Spinal cord (tissue), 10 donors: ENCODE measurements around the gene CCDC92. TPM values are rescaled to one million over a fixed set of nuclear protein-coding genes. Genes with fewer than 3 reads are reported as not detected.
A peak's percentile ranks its signal among the peaks of the same experiment; 100 is the strongest.

Experiments used
- DNase-seq, 6 donors: peaks; one replicate each; pipeline versions ENCODE4 v3.0.0 to v3.0.0-alpha.2; 2013 to 2015; ENCODE audit warnings: low spot score in 6 of 6, low read depth in 4 of 6
- H3K27ac ChIP-seq: one replicate; pipeline ENCODE4 v1.5.1; 2013; ENCODE audit warnings: low read depth, low read length, control low read depth
- H3K27me3 ChIP-seq: one replicate; pipeline ENCODE4 v1.6.1; 2013; ENCODE audit warnings: low read length; ENCODE audit not compliant: control insufficient read depth, insufficient read depth
- H3K36me3 ChIP-seq: one replicate; pipeline ENCODE4 v1.6.1; 2013; ENCODE audit warnings: low read length; ENCODE audit not compliant: control insufficient read depth, insufficient read depth
- H3K4me1 ChIP-seq: one replicate; pipeline ENCODE4 v1.6.1; 2013; ENCODE audit warnings: low read length; ENCODE audit not compliant: control insufficient read depth, insufficient read depth
- H3K4me3 ChIP-seq: one replicate; pipeline ENCODE4 v1.5.1; 2013; ENCODE audit warnings: low read depth, low read length, control low read depth
- H3K9me3 ChIP-seq: one replicate; pipeline ENCODE4 v1.6.1; 2013; ENCODE audit warnings: low read length; ENCODE audit not compliant: control insufficient read depth, insufficient read depth
- WGBS: methylation state at CpG from one replicate; pipeline ENCODE4 v1.1.5; 2013; ENCODE audit warnings: missing lambda C conversion rate; ENCODE audit not compliant: insufficient coverage; 5-methylcytosine and 5-hydroxymethylcytosine counted together
- polyA plus RNA-seq, 2 donors: library from polyadenylated mRNA; unstranded; fragments of 120-200 nt; gene quantifications; one replicate each; pipeline ENCODE4 v1.2.1, GENCODE V29; 2013; ENCODE audit not compliant: insufficient read length in 2 of 2
- small RNA-seq: library from RNA; depleted of rRNA; stranded (forward); fragments of <200 nt; gene quantifications from one replicate; pipeline ENCODE3, GENCODE V24; 2014; ENCODE audit warnings: low replicate concordance
- total RNA-seq, 2 donors: library from RNA; depleted of rRNA in 1 of 2; stranded (reverse); fragments of 120-200 nt in 1 of 2; fragments of >200 nt in 1 of 2; gene quantifications; one replicate each; pipeline versions ENCODE4 v1.2.3 to v1.2.4, GENCODE V29; 2013 to 2014
- donor health status: healthy.

CCDC92 gene
- total and polyA plus RNA-seq, 4 donors: 21.7 to 109 (median 65.5) TPM

DNA sequence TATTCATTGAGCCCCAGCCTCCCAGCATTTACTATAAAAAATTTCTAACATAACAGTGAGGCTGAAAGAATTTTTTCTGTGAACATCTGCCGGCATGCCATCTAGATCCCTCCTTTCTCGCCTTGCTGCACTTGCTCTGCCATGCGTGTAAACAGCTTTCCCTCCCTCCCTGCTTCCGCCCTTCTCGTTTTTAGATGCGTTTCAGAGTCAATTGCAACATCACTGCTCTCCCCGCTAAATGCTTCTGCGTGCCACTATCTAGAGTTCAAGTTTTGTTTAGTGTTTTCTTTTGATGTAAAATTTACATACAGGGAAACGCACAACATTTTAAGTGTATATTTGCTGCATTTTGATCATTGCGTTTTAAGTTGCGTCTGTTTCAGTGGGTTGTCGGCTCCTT, 83.6 kb downstream of the CCDC92 start:
- Histone ChIP-seq H3K27me3 (no peaks in the 10 kb centered on the region), H3K9me3 (no peaks in the 10 kb centered on the region), H3K4me3 (no peak overlapping the region), H3K27ac (no peak overlapping the region), H3K4me1 (no peaks in the 10 kb centered on the region), H3K36me3 (peaks cover 3% of the 10 kb centered on the region)
- 62% methylated on average over 7 of the region's 12 CpGs for WGBS
- peak in 1 of 6 donors; percentile 66 for DNase-seq

GRCh38 chr12:123886931-123887582, 85.6 kb downstream of the CCDC92 start:
- H3K9me3 ChIP-seq: no peaks in the 10 kb centered on the region
- WGBS: 71% methylated on average over 16 of the region's 22 CpGs
- no peaks in the 10 kb centered on the region for H3K27me3 ChIP-seq
- H3K27ac ChIP-seq: no peak overlapping the region
- no peak for DNase-seq
- H3K4me1 ChIP-seq: no peaks in the 10 kb centered on the region
- no peak overlapping the region for H3K4me3 ChIP-seq
- peaks cover 3% of the 10 kb centered on the region for H3K36me3 ChIP-seq

DNA sequence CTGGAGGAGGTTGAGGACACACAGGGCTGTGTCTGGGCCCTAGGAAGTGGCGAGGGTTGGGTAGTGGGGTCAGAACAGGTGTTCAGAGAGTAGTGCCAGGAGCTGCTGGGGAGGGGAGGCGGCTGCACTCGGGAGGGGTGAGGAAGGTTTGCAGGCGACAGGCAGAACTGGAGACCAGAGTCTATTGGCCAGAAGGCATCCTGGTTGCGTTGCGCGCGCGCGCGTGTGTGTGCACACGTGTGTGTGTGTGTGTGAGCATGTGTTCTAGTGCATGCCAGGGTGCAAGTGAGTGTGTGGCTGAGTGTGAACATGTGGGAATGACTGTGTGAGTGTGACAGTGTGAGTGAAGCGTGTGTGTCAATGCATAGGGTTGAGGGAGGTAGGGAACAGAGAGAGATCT, 86.4 kb downstream of the CCDC92 start:
- 90% methylated on average over 13 of the region's 13 CpGs for WGBS

More for the DNA sequence above, 86.4 kb downstream of the CCDC92 start:
- Histone ChIP-seq H3K27ac (no peak overlapping the region), H3K4me3 (no peak overlapping the region), H3K36me3 (peaks cover 3% of the 10 kb centered on the region), H3K9me3 (no peaks in the 10 kb centered on the region), H3K4me1 (no peaks in the 10 kb centered on the region), H3K27me3 (no peaks in the 10 kb centered on the region)
- no peak for DNase-seq

Small RNA genes within 50 kb of the gene (small RNA-seq; reads per million reads assigned to genes)
- gene AC068790.4 (not detected), gene AC068790.6 (not detected)

Other genes starting within 250 kb of the CCDC92 start
- 1 to 10 TPM; 4.5 to 6.9 TPM for gene DNAH10, start 210.5 kb downstream of the CCDC92 start, total RNA-seq
- 10 to 100 TPM; 15.9 to 18.1 TPM for gene DNAH10, start 210.5 kb downstream of the CCDC92 start, polyA plus RNA-seq
- 10 to 100 TPM; 78.0 to 83.3 TPM for gene ZNF664, start 384 bp upstream of the CCDC92 start, total RNA-seq
- 100 to 1,000 TPM in 1 of 2 donors, 10 to 100 TPM in 1; 94.5 to 119 TPM for gene ZNF664, start 384 bp upstream of the CCDC92 start, polyA plus RNA-seq